NCI-H748 treated with DMSO at 0.1 percent for 48 hours (cell line): ENCODE data around the gene ZNF136.

ENCODE experiments used
- DNase-seq: peaks from one replicate; lab custom pipeline; 2025; lab: John Stamatoyannopoulos, UW

Gene ZNF136

GRCh38 chr19:12162882-12163806 lies at the start of gene ZNF136:
ZNF136 (plus strand) TSS chr19:12163096; CDS start chr19:12163204, 108 bp downstream.
- DNase-seq, result peak; percentile 80

GRCh38 chr19:12113121-12113520 lies 49.8 kb upstream of the ZNF136 start:
- no peak for DNase-seq

DNA sequence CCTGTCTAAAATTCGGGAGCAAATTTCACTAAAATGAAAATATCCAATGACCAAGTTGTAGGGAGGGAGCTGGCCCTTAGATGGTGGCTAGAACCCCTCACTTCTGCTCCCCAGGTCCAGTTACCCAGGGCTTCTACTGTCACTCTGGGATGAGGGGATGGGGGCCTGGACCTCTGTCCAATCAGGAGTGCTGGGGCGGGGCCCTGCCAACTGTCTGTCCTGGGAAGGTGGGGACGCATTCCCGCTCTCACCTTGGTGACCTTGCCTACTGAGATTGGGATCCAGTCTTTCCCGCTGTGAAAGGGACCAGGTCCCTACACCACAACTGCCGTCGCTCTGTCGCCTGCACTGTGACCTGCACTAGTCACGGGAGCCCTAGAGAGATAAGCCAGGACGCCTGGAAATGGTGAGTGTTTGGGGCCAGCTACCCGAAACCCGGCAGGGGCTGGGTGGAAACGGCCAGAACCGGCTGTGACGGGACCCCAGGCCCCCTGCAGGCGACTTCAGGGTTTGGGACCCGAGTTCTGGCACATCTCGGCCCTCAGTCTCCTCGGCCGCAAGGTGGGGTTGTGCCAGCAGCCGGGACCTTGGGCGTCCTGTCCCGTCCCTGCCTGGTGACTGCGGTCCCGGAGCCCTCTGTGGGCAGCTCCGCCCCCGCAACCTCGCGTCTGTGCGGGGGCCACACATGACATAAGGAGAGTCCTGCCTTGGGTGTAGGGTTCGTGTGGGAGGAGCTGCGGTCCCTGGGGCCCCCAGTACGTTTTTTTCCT lies 45.5 kb upstream of the ZNF136 start:
- no peak for DNase-seq

DNA sequence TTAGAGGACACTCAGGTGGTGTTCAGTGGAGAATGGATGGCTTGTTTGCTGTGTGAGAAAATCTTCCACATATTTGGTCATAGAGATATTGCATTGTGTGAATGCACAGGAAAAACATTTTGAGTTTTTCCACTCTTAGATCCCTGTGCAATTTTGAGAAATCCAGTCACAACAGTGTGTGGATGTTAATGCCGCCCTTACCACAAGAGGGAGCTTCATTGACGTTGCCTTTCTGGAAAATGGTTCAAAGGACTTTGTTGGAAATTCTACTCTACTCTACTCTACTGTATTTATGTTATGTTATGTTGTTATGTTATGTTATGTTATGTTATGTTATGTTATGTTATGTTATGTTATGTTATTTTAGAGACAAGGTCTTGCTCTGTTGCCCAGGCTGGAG lies 36.2 kb upstream of the ZNF136 start:
- DNase-seq, result no peak

GRCh38 chr19:12133069-12133468 lies 29.8 kb upstream of the ZNF136 start:
- no peak for DNase-seq

DNA sequence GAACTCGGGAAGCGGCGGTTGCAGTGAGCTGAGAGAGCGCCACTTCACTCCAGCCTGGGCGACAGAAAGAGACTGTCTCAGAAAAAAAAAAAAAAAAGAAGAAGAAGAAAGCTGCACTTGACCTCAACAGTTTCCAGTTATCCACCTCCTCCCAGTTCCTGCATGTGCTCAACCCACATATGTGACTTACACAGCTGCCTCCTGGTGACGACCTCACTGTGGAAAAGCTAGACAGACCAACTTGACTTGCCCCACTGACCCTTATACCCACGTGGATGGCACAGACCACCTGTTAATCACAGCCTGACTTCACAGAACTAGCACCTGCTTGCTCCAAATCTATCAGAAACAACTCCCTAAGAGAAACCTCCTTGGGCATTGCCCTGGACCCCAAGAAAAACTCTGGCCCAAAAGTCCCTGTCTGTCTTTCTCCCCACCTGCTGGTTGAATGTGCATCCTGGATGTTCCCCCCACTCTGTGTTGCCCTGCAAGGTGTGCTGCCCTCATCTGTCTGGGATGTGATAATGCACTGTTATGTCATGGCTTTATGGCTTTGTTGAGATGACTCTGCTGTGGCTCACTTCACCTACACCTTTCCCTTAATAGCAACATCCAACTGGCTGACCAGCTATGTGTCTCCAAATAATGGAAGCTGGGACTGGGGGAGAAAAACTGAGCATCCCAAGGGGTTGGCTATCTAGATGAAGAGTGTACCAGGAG lies 25.5 kb upstream of the ZNF136 start:
- peak; percentile 1 for DNase-seq

DNA sequence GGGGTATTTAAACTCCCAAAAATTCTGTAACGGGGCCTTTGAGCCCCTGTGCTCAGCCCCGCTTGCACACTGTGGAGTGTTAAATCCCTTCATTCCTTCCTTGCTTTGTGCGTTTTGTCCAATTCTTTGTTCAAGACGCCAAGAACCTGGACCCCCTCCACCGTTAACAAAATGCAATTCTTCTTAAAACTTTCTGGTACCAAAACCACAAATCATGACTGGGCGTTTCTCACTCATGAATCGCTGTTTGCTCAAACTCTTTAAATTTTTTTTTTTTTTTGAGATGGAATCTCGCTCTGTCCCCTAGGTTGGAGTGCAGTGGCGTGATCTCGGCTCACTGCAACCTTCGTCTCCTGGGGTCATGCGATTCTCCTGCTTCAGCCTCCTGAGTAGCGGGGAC lies 23.6 kb upstream of the ZNF136 start:
- DNase-seq, result no peak

DNA sequence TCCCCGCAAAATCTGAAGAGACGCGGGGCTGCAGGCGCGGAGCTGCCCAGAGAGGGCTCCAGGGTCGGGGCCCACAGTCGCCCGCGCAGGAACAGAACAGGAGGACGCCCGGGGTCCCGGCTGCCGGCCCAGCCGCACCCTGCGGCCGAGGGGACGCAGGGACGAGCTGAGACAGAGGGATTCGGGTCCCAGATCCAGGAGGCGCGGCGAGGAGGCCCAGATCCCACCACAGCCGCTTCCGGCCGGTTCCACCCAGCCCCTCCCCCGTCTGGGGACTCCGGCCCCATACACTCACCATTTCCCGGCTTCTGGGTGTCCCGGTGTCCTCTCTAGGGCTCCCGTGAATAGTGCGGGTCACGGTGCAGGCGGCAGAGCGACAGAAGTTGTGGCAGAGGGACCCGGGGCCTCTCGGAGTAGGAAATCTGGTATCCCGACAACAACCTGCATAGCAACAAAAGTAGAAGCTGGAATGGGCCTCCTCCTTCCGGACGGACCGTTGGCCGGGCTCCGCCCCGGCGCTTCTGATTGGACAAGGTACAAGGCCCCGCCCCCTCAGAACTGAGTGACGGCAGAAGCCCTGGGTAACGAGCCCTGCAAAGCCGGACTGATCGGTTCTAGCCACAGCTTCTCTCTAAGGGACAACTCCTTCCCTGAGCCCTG lies 22.9 kb upstream of the ZNF136 start, which contains the start of gene ZNF20:
Gene ZNF20, minus strand, starts transcription at position 466 of the 660 bp plus-strand sequence. Its CDS starts 168 bp downstream, at position 298.
- peak; percentile 81 for DNase-seq

DNA sequence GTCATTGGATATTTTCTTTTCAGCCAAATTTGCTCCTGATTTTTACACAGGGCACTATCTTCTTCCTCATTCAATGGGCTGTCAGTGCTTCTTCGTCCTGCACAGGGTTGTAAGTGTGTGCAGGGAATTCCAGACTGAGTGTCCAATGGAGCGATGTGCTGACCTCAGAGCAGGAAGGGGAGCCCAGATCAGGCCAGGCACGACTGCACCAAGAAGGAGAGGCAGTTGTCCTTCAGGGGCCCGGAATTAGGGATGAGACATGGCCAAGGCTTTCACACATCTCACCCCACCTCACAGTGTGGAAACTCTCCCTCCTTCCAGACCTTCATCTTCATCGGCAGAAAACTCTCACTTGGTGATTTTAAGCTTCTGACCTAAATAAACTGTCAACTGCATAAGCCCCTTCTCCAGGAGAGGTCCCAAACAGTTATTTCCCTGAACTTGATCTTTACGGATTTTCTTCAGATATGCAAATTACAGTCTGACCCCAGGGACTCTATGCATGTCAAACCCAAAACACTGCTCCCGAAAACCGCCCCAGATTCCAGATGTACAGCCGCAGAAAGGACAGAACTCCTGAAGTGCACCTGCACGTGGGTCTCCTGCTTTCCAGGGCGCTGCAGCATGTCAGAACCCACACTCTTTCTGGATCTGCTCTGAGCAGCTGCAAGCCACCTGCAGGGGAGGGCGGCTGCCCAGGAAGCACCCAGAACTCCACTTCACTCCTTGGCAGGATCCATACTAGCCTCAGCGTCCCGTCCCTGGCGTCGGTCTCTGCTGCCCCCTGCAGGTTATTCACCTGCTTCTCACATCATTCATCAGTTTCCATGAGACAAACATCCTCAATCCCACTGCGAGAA lies 22.1 kb upstream of the ZNF136 start:
- peak; percentile 63 for DNase-seq

DNA sequence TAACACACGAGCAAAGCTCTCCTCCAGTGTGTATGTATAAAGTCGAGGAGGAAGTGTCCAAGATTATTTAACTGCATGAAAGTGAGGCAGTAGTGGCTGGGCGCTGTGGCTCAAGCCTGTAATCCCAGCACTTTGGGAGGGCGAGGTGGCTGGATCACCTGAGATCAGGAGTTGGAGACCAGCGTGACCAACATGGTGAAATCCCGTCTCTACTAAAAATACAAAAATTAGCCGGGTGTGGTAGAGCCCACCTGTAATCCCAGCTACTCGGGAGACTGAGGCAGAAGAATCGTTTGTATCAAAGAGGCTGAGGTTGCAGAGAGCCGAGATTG lies 21.5 kb upstream of the ZNF136 start:
- no peak for DNase-seq

GRCh38 chr19:12145348-12145747 lies 17.5 kb upstream of the ZNF136 start:
- DNase-seq, result no peak

DNA sequence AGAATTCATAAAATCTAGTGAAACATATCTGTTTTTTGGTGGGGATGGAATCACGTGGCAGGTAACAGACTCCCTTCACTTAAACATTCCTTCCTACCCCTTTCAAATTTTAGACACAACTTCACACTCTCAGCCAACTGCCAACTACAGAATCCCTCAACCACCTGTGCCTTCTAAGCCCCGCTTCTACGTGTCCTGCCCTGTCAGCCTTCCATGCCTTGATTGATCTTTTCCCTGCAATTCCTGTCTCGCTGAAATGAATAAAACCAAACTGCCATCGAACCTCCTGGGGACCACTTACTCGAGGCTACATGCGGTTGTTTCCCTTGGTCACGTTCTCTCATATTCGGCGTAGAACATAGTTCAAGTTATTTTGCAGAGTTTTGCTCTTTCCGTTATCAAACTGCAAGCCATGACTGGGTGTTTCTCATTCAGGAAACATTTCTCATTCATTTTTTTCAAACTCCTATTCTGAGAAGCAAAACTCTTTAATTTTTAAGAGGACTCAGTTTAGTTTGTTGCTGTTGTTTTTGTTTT lies 7.5 kb upstream of the ZNF136 start:
- DNase-seq, result no peak

DNA sequence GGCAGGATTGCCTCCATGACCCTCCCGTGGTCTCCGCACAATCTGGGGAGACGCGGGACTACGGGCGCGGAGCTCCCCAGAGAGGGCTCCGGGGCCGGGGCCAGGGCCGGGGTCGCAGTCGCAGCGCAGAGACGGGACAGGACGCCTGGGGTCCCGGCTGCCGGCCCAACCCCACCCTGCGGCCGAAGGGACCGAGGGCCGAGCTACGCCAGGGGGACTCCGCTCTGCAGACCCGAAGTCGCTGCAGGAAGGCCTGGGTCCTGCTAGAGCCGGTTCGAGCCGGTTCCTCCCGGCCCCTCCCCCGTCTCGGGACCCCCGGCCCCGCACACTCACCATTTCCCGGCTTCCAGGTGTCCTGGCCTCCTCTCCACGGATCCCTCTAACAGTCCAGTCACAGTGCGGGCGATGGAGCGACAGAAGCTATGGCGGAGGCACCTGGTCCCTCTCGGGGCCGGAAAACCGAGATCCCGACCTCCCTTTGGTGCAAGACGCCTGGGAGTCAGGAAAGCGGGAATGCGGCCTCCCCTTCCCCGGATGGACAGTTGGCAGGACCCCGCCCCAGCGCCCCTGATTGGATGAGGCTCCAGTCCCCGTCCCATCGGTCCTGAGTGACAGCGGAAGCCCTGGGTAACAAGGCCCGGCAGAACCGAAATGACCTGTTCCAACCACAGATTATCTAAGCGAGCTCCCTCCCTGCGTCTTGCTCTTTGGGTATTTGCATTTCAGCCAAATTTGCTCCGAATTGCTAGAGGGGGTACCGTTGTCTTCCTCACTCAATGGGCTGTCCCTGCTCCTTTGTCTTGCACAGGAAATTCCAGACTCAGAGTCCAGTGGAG lies 6.5 kb upstream of the ZNF136 start, which contains the start of gene ZNF625:
Gene ZNF625, minus strand, starts transcription at position 512 of the 836 bp plus-strand sequence. Its CDS starts 176 bp downstream, at position 336.
- DNase-seq, result peak; percentile 78

DNA sequence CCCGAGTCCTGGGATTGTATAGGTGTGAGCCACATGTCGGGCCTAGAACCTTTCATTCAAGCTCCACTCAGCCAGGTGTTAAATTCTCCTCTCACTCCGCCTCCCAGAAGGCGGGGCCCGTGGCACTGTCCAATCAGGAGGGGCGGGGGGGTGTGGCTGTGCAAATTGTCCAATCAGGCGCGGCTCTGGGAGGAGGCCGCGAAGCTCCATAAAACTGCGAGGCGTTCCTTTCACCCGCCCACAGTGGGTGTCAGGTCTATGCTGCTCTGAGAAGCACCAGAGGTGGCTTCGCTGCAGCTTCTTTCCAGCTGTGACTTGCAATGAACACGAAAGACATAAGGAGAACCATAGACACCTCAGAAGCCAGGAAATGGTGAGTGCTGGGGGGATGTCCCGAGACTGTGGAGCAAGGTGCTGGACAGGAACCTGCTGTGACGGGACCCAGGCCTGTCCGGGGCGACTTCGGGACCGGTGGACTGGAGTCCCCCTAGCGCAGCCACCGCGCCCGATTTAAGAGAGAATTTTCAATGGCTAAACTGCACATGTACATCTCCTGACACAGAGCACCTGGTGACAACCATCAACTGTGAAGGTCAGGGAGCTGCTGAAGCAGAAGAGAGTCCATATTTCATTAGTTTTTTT lies 3.0 kb upstream of the ZNF136 start:
- no peak for DNase-seq

GRCh38 chr19:12162513-12162881 lies 399 bp upstream of the ZNF136 start:
- no peak for DNase-seq

GRCh38 chr19:12163826-12164225 lies 930 bp downstream of the ZNF136 start:
- DNase-seq, result no peak

- no peak for DNase-seq
Observed at GRCh38 chr19:12166626-12167025, 3.7 kb downstream of the ZNF136 start.

- no peak for DNase-seq
Observed at GRCh38 chr19:12180377-12180776, 17.5 kb downstream of the ZNF136 start.

DNA sequence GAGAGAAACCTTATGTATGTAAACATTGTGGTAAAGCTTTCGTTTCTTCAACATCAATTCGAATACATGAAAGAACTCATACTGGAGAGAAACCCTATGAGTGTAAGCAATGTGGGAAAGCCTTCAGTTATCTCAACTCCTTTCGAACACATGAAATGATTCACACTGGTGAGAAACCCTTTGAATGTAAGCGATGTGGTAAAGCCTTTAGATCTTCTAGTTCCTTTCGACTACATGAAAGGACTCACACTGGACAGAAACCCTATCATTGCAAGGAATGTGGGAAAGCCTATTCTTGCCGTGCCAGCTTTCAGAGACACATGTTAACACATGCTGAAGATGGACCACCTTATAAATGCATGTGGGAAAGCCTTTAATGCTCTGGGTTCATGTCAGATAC lies 24.7 kb downstream of the ZNF136 start:
- DNase-seq, result no peak
